Smooth muscle cell of the umbilical artery (primary cell): ENCODE data around the gene HDC. TPM values are rescaled to one million over a fixed set of nuclear protein-coding genes. Genes with fewer than 3 reads are reported as not detected.

Experiments used
- total RNA-seq: library from RNA; depleted of rRNA; stranded (reverse); fragments of >200 nt; gene quantifications from 2 replicates; pipeline ENCODE4 v1.2.3, GENCODE V29; 2014

HDC gene
- total RNA-seq = not detected in 2 replicates

GRCh38 chr15:50265620-50266019 lies at the start of gene HDC:
HDC (minus strand) TSS chr15:50265726; CDS start chr15:50265623, 103 bp downstream.

Other genes with a start within 250 kb of the HDC start
- gene ATP8B4, start 146.5 kb downstream of the HDC start, total RNA-seq = 0.42 and 12.2 TPM in 2 replicates
- gene SLC27A2, start 83.5 kb downstream of the HDC start, total RNA-seq = 0.05 and 0.30 TPM in 2 replicates
- gene GABPB1, start 89.5 kb upstream of the HDC start, total RNA-seq = 43.7 and 46.5 TPM in 2 replicates
- 57.0 and 63.2 TPM in 2 replicates for gene USP8, start 158.7 kb upstream of the HDC start, total RNA-seq